Measurements from ENCODE around the gene FADS1. TPM values are rescaled to one million over a fixed set of nuclear protein-coding genes. Genes with fewer than 3 reads are reported as not detected.
A peak's percentile ranks its signal among the peaks of the same experiment; 100 is the strongest.

The FADS1 gene
- total and polyA plus RNA-seq, 2 of the 13 experiments (the other 11 are each of a cell fraction or from before 2014, with no cell fraction given) = 91.8 to 108 TPM

GRCh38 chr11:61814247-61814957 is 2.4 kb downstream of the FADS1 start:
- Histone ChIP-seq H4K20me1 (ENCODE audit: insufficient read depth, low read length) (no peaks in the 10 kb centered on the region), H3K9ac (ENCODE audit: insufficient read depth, low read depth, low read length) (peak overlapping the region; percentile 94), H3K4me3 (replicated peaks in 1 of 3; ENCODE audit: insufficient read depth in 1 of 3, low read depth in 2 of 3, low read length in 3 of 3) (peak overlapping the region; percentile 37 to 72 (median 55); a peak in 5 of 6 replicates), H3K27ac (ENCODE audit: extremely low read length, insufficient read depth, low read length) (peak overlapping the region; percentile 99), H3K36me3 (replicated peaks in 1 of 2; ENCODE audit: control insufficient read depth in 1 of 2, insufficient read depth in 2 of 2, low read length in 2 of 2) (peaks cover 22 to 42% of the 10 kb centered on the region in 2 experiments), H2AFZ (ENCODE audit: low read length) (no peak overlapping the region), H3K79me2 (ENCODE audit: insufficient read depth, low read length) (peaks cover 25% of the 10 kb centered on the region), H3K4me2 (ENCODE audit: low read depth, low read length) (peak overlapping the region; percentile 99), H3K4me1 (ENCODE audit: insufficient read depth, low read length) (peaks cover 34% of the 10 kb centered on the region), H3K27me3 (ENCODE audit: control insufficient read depth in 1 of 2, insufficient read depth in 2 of 2, low read length in 2 of 2) (no peaks in the 10 kb centered on the region; a peak in 1 of 5 replicates), H3K9me3 (ENCODE audit: low read length) (no peaks in the 10 kb centered on the region)
- in situ Hi-C loops (cut with HindIII; ENCODE audit: extremely low pct_ligation_motif_present, low pct_unique_long_range_greater_than_20kb) (no loop called here), intact Hi-C loops (cut with micrococcal nuclease; ENCODE audit: unreplicated experiment) (no loop called here)
- WGBS (ENCODE audit: low lambda C conversion rate) = 85% methylated on average over 16 of the region's 16 CpGs
- peak; percentile 41 for DNase-seq (ENCODE audit: low spot score)
- TSS peak; percentile 64 for BruUV-seq (replicated peaks)
- FAIRE-seq = no peak
- TF ChIP-seq ZNF329 (CRISPR knock-in tag; IDR thresholded peaks at IDR 0.05; ENCODE audit: low read depth) = 0 out of 2 replicates have a peak, but pooled peaks have one; percentile 6
- 0 out of 2 replicates have a peak, but pooled peaks have one; percentile 11 for TF ChIP-seq KMT2A (CRISPR knock-in tag; IDR thresholded peaks at IDR 0.05)
- TF ChIP-seq PAF1 (CRISPR knock-in tag; IDR thresholded peaks at IDR 0.05) = no peak
- TF ChIP-seq NPAS2 (CRISPR knock-in tag; IDR thresholded peaks at IDR 0.05; ENCODE audit: borderline replicate concordance) = 0 out of 2 replicates have a peak, but pooled peaks have one; percentile 51
- no peak for TF ChIP-seq ZNF629 (CRISPR knock-in tag; conservative IDR thresholded peaks at IDR 0.05)
- TF ChIP-seq NR2F2 (IDR thresholded peaks at IDR 0.05; ENCODE audit: borderline replicate concordance, low read depth) = no peak
- TF ChIP-seq ZBTB38 (CRISPR knock-in tag; IDR thresholded peaks at IDR 0.05) = peak; percentile 78
- TF ChIP-seq MYNN (CRISPR knock-in tag; IDR thresholded peaks at IDR 0.05; ENCODE audit: low read depth) = 0 out of 2 replicates have a peak, but pooled peaks have one; percentile 35
- peak; percentile 77 for TF ChIP-seq NFYB (CRISPR knock-in tag; IDR thresholded peaks at IDR 0.05)
- 0 out of 2 replicates have a peak, but pooled peaks have one; percentile 29 for TF ChIP-seq ZNF749 (CRISPR knock-in tag; IDR thresholded peaks at IDR 0.05; ENCODE audit: borderline replicate concordance)
- TF ChIP-seq, protein P1, sequence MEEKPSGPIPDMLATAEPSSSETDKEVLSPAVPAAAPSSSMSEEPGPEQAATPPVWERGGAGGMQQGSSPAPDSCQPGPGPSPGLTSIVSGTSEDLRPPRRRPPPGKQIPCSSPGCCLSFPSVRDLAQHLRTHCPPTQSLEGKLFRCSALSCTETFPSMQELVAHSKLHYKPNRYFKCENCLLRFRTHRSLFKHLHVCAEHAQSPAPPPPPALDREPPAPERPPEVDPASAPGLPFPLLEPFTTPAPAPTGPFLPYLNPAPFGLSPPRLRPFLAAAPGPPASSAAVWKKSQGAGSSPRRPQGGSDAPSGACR (CRISPR knock-in tag; IDR thresholded peaks at IDR 0.05) = 0 out of 2 replicates have a peak, but pooled peaks have one; percentile 8
- peak in 1 of 2 experiments; percentile 69; a peak in 1 of 4 replicates for TF ChIP-seq POLR2A (IDR thresholded peaks at IDR 0.05; ENCODE audit: insufficient read depth in 1 of 2, low read depth in 2 of 2, low read length in 2 of 2)
- 0 out of 2 replicates have a peak, but pooled peaks have one; percentile 13 for TF ChIP-seq ZMYM4 (CRISPR knock-in tag; IDR thresholded peaks at IDR 0.05)
- CTCF ChIA-PET (ENCODE audit: low intra/inter-chr PET ratio, low total read pairs) = no interaction called here
- POLR2A ChIA-PET = interaction anchor here (0.8 to 5.8 kb wide), 32 partner anchors 7 to 831 kb away, joined by 3 to 50 read pairs (median 6); partner anchors contain the start of genes BEST1, CPSF7, FADS2 and FEN1
- ATAC-seq = no peak

Measured in HepG2 (cell line).